Epidermal melanocyte (primary cell): ENCODE data around the gene SPN.
A peak's percentile ranks its signal among the peaks of the same experiment; 100 is the strongest.
"Not testable (repeated sequence)": the region's sequence is repeated elsewhere in the genome, so short reads cannot be mapped to it uniquely, and the experiment has no call there.

Source experiments
- DNase-seq: peaks from one replicate; pipeline ENCODE4 v3.0.0; 2011; ENCODE audit warnings: low spot score; ENCODE audit not compliant: insufficient read length

SPN gene

DNA sequence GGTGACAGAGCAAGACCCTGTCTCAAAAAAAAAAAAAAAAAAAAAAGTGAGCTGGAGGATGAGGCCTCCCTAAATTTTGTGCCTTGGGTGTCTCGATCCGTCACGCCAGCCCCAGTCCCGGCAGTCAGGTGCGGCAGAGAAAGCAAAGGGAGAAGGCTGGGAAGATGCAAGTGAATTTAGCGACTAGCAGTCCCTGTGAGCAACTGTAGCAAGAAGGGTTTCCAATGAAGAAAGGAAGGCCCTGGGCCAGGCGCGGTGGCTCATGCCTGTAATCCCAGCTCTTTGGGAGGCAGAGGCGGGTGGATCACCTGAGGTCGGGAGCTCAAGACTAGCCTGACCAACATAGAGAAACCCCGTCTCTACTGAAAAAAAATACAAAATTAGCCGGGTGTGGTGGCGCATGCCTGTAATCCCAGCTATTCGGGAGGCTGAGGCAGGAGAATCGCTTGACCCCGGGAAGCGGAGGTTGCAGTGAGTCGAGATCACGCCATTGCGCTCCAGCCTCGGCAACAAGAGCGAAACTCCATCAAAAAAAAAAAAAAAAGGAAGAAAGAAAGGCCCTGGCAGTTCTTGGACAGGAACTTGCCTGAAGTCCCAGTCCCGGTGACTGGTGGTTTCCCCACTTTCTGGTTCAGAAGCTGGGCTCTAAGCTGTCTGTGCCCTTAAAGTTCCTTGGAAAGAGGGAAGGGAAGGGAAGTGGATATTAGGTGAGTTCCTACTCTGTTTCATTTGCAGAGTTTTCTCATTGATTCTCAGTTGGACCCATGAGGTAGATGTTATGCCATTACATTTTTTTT is 14.1 kb downstream of the SPN start:
- DNase-seq, result no peak

DNA sequence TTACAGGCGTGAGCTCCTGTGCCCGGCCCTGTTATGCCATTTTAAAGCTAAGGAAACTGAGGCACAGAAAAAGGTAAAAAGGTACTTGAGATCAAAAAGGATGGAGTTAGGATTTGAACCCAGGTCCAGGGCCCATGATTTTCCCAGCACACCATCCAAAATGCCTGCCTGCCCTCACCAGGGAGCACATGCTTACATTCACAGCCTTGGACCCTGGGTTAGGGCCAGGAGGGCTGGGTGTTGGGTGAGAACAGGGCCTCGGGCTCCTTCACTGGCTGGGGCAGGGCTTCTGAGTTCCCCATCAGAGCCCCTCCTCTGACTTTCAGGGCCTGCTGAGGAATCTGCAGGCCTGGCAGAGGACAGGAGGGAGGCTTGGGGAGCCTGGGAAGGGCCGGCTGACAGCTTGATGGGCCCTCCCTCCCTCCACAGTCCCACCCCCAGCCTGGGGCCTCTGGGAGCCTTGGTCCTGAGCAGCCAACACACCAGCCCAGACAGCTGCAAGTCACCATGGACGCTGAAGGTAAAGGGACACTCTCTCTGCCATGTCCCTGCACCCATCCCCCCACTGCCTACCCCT is 15.7 kb downstream of the SPN start, which contains the start of gene QPRT:
Gene QPRT (plus strand): TSS at position 490 of the 577 bp plus-strand sequence. CDS start 18 bp downstream, at position 508.
- DNase-seq, result peak; percentile 93

DNA sequence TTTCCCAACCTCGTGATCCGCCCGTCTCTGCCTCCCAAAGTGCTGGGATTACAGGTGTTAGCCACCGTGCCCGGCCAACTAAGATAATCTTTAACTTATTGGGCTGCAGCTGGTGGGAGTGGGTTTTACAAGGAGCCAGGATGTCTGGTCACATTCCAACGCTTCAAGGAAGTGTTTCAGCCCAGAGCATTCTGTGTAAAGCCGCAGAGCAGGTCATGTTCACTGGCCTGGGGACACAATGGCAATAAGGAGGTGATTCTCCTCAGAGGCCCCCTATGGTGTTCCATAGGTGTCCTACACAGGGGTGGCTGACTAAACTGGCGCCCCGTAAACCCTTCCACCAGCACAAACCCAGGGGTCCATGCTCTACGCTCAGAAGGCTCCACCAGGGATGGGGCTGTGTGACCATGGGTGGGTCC is 17.1 kb downstream of the SPN start:
- no peak for DNase-seq

DNA sequence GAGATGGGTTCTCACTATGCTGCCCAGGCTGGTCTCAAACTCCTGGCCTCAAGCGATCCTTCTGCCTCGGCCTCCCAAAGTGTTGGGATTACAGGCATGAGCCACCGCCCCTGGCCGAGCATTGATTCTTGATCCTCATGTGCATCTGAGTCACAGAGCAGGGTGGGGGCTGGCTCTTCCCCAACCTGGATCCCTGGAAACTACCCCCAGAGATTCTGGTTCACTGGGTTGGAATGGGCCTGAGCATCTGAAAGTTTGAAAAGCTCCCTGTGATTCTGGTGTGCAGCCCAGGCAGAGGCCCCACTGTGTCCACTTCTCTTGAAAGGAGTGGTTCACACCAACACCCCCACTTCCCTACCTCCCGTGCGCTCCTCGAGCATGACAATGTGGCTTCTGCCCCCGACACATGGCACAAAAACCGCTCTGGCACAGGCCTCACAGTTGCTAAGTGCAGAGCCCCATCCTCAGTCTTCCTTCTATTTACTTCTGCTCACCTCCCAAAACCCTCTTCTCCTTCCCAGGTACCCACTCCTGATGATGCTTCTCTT is 20.6 kb downstream of the SPN start:
- no peak for DNase-seq

DNA sequence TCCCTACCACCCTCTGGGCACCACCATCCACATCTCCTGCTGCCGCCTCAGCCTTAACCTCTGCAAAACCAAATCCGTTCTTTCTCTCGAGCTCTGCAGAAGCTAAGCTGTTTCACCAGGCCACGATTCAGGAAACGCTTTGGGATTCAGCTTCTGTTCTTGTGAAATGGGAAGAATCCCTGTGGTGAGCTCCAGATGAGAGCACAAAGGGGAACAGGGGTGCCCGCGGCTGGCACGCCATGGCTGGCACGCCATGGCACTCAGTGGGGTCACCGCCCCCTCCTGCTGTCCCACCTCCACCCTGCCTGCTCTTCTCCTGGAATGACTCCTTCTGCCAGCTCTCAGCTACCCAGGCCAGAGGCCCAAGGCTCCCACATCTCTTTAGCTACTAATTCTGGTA is 21.6 kb downstream of the SPN start:
- DNase-seq, result no peak

DNA sequence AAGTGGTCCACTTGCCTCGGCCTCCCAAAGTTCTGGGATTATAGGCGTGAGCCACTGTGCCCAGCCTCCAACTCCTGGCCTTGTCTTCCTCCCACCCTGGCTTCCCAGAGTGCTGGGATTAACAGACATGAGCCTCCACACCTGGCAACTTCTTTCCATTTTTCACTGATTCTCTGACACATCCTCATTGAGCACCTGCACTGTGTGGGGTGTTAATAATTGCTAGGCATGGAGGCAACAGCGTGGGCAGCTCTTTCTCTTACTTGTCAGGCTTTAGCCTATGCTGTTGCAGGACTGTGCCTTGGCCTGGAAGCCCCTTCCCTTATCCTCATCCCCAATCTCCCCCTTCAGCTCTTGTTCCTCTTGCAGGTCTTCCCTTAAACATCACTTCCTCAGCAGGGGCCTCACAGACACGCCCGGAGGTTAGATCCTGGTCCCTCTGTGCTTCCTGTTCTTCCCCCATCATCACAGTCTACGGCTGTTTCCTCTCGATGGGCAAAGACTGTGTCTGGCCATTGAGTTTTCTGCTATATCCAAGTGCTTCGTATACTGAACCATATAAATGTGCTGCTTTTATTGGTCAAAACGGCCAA is 23.8 kb downstream of the SPN start:
- DNase-seq, result no peak

DNA sequence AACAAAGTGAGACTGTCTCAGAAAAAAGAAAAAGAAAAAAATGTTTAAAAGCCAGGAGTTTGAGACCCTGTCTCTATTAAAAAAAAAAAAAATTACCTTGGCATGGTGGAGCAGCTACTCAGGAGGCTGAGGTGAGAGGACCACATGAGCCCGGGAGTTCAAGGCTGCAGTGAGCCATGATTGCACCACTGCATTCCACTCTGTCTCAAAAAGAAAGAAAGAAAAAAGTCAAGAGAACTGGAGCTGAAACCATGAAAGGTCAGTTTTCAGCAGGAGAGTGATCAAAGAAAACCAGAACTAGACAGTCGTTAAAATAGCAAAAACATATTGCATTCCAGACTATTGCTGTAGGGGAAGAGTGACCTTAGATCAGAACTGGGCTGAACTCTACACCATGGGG is 24.7 kb downstream of the SPN start:
- DNase-seq, result no peak

DNA sequence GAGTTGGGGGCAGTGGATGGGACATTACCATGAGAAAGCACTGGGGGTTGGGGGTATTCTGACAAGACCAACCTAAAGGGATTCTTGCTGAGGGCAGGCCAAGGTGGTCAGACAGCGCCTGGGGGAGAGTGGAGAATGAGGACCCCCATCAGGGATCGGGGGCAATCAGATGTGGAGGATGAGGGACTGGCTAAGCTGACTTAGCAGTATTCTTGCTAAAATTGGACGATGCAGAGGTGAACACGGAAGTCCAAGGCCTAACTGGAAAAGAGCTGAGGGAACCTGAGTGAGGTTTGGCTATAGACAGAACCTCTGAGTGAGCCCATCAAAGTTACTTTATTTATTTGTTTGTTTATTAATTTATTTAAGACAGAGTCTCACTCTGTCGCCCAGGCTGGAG is 25.1 kb downstream of the SPN start:
- no peak for DNase-seq

DNA sequence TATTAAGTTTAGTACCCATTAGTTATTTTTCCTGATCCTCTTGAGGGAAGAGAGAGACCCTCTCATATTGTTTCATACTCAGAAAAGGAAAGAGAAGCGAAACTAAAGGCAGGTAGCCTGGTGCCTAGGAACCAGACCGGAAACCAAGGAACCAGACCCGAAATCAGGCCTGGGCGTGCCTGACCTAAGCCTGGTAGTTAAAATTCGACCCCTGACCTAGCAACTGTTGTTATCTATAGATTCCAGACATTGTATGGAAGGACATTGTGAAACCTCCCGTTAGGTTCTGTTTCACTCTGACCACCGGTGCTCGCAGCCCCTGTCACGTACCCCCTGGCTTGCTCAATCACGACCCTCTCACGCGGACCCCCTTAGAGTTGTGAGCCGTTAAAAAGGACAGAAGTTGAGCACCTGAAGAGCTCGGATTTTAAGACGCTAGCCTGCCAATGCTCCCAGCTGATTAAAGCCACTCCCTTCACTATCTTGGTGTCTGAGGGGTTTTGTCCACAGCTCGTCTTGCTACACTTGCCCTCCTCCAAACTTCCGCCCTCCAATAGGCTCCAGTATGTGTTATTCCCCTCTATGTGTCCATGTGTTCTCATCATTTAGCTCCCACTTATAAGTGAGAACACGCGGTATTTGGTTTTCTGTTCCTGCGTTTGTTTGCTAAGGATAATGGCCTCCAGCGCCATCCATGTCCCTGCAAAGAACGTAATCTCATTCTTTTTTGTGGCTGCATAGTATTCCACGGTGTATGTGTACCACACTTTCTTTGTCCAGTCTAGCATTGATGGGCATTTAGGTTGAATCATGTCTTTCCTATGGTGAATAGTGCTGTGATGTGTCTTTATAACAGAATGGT is 26.7 kb downstream of the SPN start:
- not testable (repeated sequence) for DNase-seq

DNA sequence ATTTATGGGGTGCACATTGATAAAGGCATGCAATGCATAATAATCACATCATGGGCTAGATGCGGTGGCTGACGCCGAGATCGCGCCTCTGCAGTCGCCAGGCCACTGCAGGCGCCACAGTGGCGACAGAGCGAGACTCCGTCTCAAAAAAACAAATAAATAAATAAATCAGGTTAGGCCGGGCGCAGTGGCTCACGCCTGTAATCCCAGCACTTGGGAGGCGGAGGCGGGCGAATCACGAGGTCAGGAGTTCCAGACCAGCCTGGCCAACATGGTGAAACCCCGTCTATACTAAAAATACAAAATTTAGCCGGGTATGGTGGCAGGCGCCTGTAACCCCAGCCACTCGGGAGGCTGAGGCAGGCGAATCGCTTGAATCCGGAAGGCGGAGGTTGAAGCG is 29.6 kb downstream of the SPN start:
- DNase-seq, result not testable (repeated sequence)

DNA sequence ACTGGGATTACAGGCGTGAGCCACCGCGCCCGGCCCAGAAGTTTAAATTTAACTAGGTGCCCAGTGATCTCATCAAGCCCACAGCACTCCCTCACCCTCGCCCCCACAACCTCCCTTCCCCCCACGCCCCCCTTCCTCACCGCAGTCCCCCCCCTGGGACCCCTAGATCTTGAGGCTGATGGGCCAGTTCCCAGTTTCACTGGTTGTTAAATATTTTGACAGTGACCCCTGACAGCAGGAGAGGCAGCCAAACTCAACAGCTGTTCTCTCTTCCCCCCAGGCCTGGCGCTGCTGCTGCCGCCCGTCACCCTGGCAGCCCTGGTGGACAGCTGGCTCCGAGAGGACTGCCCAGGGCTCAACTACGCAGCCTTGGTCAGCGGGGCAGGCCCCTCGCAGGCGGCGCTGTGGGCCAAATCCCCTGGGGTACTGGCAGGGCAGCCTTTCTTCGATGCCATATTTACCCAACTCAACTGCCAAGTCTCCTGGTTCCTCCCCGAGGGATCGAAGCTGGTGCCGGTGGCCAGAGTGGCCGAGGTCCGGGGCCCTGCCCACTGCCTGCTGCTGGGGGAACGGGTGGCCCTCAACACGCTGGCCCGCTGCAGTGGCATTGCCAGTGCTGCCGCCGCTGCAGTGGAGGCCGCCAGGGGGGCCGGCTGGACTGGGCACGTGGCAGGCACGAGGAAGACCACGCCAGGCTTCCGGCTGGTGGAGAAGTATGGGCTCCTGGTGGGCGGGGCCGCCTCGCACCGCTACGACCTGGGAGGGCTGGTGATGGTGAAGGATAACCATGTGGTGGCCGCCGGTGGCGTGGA is 31.5 kb downstream of the SPN start:
- DNase-seq, result no peak

DNA sequence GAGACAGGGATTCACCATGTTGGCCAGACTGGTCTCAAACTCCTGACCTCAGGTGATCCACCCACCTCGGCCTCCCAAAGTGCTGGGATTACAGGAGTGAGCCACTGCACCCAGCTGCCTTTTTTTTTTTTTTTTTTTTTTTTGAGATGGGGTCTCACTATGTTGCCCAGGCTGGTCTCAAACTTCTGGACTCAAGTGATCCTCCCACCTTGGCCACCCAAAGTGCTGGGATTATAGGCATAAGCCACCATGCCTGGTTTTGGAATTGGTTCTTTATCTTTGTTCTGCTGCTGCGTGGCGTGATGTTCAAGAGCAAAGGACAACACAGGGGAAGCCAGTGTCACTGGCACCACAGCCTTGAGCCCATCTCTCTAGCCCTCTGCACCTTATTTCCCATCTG is 32.6 kb downstream of the SPN start:
- not testable (repeated sequence) for DNase-seq

DNA sequence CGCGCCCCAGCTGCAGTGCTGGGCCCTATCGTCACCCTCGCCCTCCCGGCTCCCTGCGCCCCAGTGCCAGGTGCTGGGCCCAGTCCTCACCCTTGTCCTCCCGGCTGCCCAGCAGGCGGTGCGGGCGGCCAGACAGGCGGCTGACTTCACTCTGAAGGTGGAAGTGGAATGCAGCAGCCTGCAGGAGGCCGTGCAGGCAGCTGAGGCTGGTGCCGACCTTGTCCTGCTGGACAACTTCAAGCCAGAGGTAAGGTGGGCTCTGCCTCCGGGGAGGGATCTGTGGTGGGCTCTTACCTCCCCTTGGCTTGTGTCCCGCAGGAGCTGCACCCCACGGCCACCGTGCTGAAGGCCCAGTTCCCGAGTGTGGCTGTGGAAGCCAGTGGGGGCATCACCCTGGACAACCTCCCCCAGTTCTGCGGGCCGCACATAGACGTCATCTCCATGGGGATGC is 33.9 kb downstream of the SPN start:
- DNase-seq, result no peak

DNA sequence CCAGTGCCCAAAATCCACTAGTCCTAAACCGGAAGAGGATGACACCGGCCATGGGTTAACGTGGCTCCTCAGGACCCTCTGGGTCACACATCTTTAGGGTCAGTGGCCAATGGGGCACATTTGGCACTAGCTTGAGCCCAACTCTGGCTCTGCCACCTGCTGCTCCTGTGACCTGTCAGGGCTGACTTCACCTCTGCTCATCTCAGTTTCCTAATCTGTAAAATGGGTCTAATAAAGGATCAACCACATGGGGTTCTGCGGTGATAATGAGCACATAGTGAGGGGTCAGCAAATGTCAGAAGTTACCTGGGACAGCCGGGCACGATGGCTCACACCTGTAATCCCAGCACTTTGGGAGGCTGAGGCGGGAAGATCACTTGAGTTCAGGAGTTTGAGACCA is 34.3 kb downstream of the SPN start:
- DNase-seq, result no peak

DNA sequence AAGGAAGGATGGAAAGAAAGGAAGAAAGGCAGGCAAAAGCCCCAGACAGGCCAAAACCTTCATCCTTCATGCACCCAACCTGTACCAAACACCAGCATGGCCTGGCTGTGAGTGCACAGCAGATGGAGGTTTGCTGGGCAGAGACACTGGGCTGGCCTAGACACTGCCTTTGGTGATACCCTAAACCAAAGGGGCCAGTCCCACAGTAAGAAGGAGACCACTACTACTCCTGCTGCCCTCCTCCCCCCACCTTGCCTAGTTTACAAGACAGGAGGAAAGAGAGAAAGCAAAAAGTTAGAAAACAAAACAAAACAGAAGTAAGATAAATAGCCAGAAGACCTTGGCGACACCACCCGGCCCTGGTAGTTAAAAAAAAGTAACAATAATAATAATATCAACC is 35.0 kb downstream of the SPN start:
- no peak for DNase-seq

DNA sequence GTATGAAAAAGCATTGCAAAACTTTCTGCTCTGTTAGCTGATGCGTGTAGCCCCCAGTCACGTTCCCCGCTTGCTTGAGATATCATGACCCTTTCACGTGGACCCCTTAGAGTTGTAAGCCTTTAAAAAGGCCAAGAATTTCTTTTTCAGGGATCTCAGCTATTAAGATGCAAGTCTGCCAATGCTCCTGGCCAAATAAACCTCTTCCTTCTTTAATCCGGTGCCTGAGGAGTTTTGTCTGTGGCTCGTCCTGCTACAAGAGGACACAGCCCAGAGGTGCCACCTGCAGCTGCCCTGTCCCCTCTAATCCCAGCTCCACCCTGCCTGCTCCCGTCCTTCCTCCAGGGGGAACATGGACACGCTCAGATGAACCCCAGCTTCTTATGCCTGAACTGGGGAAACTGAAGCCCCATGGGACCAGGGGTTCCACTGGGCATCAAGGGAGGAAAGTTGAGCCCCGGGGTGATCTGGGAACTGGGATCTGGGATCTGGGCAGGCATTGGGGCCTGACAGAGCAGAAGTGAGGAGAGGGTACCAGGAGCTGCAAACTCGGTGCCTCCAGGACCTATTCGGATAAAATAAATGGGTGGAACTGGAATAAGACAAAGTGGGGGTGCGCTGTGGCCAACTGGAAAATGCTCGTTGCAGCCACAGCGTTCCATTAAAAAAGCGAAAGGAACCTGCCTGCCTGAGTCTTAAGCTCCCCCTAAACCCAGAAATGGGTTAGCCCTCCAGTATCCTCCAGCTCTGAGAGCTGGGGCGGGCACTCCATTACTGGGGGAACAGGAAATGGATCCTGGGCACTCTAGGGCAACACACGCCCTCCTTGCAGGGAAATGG is 35.7 kb downstream of the SPN start:
- no peak for DNase-seq

DNA sequence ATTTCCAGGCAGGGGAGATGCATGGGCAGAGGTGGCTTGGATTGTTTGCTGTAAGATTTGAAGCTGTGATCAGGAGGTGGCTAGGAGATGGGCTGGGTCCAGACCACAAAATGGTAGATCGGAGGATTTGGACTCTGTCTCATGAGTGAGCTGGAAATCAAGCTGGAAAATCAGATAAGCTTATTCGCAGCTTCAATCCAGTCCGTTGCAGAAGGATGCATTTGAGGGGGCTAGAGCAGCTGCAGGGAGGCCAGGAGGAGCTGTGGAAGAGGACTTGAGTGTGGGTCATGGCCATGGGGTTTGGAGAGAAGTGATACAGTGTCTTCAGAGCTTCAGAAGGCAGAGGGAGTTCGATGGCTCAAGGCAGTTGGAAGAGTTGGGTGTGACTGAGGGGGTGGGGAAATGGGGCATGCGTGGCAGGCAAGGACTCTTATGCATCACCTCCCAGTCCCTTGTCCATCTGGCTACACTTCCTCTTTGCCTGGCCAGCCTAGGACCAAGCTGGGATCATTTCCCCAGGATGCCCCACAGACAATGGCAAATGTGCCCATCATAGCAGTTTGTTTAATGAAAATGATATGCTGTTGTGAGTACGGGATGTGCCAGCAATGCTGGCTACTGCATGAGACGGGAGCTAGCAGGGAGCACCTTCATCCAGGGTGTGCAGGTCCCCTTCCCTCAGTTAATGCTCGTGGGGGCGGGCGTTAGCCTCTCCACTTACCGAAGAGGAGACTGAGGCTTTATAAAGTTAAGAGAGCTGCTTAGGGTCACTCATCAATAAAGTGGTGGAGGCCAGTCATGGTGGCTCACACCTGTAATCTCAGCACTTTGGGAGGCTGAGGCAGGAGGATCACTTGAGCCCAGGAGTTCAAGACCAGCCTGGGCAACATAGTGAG is 36.5 kb downstream of the SPN start:
- DNase-seq, result no peak

DNA sequence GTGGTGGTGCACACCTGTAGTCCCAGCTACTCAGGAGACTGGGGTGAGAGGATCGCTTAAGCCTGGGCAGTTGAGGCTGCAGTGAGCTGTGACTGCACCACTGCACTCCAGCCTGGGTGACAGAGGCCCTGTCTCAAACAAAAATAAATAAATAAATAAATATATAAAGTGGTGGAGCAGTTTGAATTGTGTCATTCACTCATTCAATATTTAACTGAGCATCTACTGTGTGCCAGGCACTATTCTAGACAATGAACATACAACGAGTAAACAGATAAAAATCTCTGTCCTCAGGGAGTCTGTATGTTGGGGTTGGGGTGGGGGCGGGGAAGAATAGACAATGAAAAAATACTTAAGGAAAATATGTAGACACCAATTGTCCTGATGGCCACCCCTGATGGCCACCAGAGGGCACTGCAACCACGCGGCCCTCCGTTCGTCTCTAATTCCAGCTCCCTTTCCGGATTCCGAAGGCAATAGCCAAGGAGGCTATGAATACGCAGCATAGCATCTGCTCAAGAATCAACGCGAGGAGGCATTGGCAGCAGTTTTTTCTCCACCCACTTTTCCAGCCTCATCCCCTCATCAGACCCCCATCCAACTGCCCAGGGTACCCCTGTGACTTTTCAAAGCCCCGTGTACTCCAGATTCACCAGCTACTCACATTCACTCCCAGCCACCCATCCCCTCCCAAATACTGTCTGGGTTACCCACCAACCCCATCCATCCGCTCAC is 37.4 kb downstream of the SPN start:
- peak; percentile 95 for DNase-seq
